GM12878 (cell line): ENCODE measurements around the gene MAMDC4.

ENCODE experiments used
- BRCA1 ChIP-seq: IDR thresholded peaks from 2 replicates; pipeline ENCODE4 v1.6.1; 2011; ENCODE audit warnings: low read depth, low read length, improper control_type of control experiment
- CBFB ChIP-seq: IDR thresholded peaks from 2 replicates; pipeline ENCODE4 v1.6.1; 2016; ENCODE audit warnings: antibody characterized with exemption, low read depth
- CHD4 ChIP-seq: fragments of 200-600 bp; sonication (generic); IDR thresholded peaks from 2 replicates; pipeline ENCODE4 v1.6.1; 2016; ENCODE audit warnings: mild to moderate bottlenecking
- ESRRA ChIP-seq: IDR thresholded peaks from 2 replicates; pipeline ENCODE4 v1.6.1; 2012; ENCODE audit warnings: mild to moderate bottlenecking, low read length, improper control_type of control experiment
- FOXM1 ChIP-seq: IDR thresholded peaks from 2 replicates; pipeline ENCODE4 v1.6.1; 2012; ENCODE audit warnings: low read depth, mild to moderate bottlenecking, inconsistent platforms, low read length, moderate library complexity
- POLR2A ChIP-seq: IDR thresholded peaks from 2 replicates; pipeline ENCODE4 v1.6.1; 2011; ENCODE audit warnings: low read depth, mild to moderate bottlenecking, low read length
- ZNF274 ChIP-seq: IDR thresholded peaks from one replicate; pipeline ENCODE4 v1.8.0; 2011; ENCODE audit not compliant: insufficient read length, insufficient read depth
- TF ChIP-seq, protein P1 (sequence below), 3 experiments: IDR thresholded peaks in 2 of 3; conservative IDR thresholded peaks in 1 of 3; 2 replicates each; pipeline ENCODE4 v1.5.1; 2011; ENCODE audit warnings: low read depth in 3 of 3, low read length in 3 of 3, mild to moderate bottlenecking in 3 of 3, control low read depth in 2 of 3, moderate library complexity in 2 of 3, inconsistent platforms in 1 of 3, mixed read lengths in 1 of 3; ENCODE audit not compliant: control insufficient read depth in 2 of 3, insufficient read depth in 1 of 3; ENCODE audit errors: extremely low read depth in 1 of 3

DNA sequence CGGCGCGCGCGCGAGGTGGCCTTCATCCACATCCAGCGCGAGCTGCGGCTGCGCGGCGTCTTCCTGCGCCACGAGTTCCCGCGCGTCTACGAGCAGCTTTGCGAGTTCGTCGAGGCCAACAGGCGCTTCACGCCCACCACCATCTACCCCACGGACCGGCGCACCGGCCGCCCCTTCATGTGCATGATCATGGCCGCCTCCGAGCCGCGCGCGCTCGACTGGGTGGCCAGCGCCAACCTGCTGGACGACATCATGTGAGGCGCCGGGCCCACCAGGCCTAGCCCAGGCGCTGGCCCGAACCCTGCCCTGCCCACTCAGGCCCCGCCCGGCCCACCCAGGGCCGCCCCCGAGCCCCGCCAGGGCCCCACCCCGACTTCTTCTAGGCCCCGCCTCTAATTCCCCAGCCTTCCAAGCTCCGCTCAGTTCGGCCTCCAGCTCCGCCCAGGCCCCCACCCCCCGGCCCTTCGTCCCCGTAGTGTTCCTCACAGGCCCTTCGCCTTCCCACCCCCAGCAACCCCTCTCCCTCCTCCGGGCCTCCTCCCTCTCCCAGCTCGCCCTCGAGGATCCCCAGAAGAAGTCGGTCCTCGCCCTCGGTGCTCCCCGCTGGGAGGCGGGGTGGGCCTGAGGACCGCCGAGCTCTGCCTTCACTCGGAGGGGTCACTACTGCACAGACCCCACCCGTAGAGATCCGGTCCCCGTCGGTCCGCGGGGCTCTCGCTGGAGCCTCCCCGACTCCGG lies 4.9 kb upstream of the MAMDC4 start:
- TF ChIP-seq CBFB (no peak), CHD4 (no peak), POLR2A (peak; percentile 56; the same call in 1 of the 2 replicates), FOXM1 (no peak), ZNF274 (no peak), ESRRA (no peak), BRCA1 (no peak)
- TF ChIP-seq, protein P1, sequence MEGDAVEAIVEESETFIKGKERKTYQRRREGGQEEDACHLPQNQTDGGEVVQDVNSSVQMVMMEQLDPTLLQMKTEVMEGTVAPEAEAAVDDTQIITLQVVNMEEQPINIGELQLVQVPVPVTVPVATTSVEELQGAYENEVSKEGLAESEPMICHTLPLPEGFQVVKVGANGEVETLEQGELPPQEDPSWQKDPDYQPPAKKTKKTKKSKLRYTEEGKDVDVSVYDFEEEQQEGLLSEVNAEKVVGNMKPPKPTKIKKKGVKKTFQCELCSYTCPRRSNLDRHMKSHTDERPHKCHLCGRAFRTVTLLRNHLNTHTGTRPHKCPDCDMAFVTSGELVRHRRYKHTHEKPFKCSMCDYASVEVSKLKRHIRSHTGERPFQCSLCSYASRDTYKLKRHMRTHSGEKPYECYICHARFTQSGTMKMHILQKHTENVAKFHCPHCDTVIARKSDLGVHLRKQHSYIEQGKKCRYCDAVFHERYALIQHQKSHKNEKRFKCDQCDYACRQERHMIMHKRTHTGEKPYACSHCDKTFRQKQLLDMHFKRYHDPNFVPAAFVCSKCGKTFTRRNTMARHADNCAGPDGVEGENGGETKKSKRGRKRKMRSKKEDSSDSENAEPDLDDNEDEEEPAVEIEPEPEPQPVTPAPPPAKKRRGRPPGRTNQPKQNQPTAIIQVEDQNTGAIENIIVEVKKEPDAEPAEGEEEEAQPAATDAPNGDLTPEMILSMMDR (IDR thresholded peaks at IDR 0.05 in 2 of 3, conservative IDR thresholded peaks at IDR 0.05 in 1 of 3; ENCODE audit: control insufficient read depth in 2 of 3, extremely low read depth in 1 of 3, insufficient read depth in 1 of 3, low read depth in 3 of 3, low read length in 3 of 3) = no peak
